RWPE1 (cell line): ENCODE measurements around the gene PDCD2.
A peak's percentile ranks its signal among the peaks of the same experiment; 100 is the strongest.

ENCODE experiments used
- CTCF ChIA-PET: fragments of 350-600 bp; sonication (Branson Sonifier 250); formaldehyde crosslinking; extraction: SDS; loops from one replicate; lab custom pipeline; 2021; lab: Yijun Ruan, JAX
- POLR2A ChIA-PET: fragments of 400-600 bp; formaldehyde crosslinking; extraction: SDS; loops from one replicate; lab custom pipeline; 2020; ENCODE audit warnings: antibody characterized with exemption; ENCODE audit not compliant: low non-redundant PET; lab: Yijun Ruan, JAX
- DNase-seq: peaks from one replicate; pipeline ENCODE4 v3.0.0; 2012; ENCODE audit warnings: low spot score
- H3K27ac ChIP-seq: fragments of 450-650 bp; 2 replicates; pipeline ENCODE4 v1.5.1; 2017
- TF ChIP-seq, protein P1 (sequence below): fragments of 450-650 bp; conservative IDR thresholded peaks from 2 replicates; pipeline ENCODE4 v1.5.1; 2017; ENCODE audit warnings: low read depth, mild to moderate bottlenecking

PDCD2 gene

DNA sequence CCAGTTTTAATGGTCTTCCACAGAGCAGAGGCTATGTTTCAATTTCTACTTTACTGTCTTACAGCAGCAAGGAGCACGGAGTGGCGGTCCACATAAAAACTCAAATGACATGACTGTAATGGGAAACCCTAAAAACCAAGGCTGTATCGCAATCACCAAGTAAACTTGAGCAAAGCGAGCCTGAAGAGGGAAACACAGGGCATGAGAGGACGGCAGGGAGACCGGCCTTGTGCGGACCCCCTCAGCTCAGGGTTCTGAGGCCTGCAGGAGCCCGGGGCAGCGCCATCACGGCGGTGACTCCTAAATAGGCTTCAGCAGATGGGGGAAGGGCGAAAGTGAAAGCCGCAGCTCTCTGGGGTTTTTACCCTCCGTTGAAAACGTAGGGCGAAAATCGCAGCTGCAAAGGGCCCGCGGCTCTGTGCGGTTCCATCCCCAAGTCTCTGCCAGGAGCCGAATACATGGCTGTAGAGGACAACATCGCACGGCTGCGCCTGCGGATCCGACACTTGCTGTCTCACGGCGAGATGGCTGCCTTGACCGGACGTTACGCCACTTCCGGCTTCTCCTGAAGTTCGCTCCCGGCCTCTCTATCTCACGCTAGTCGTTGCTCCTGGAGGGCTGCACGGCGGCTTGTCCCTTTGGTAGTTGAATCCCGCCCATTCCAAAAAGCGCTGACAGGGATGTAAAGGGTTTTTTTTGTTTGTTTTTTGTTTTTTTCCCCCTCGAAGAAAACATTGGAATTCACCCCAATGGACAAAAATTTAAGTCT lies 31.5 kb downstream of the PDCD2 start, which contains the start of gene PSMB1:
TSS of gene PSMB1 (minus strand) at position 543 of the 769 bp plus-strand sequence. CDS start at position 478, 65 bp downstream.
- POLR2A ChIA-PET: no interaction called here
- TF ChIP-seq, protein P1, sequence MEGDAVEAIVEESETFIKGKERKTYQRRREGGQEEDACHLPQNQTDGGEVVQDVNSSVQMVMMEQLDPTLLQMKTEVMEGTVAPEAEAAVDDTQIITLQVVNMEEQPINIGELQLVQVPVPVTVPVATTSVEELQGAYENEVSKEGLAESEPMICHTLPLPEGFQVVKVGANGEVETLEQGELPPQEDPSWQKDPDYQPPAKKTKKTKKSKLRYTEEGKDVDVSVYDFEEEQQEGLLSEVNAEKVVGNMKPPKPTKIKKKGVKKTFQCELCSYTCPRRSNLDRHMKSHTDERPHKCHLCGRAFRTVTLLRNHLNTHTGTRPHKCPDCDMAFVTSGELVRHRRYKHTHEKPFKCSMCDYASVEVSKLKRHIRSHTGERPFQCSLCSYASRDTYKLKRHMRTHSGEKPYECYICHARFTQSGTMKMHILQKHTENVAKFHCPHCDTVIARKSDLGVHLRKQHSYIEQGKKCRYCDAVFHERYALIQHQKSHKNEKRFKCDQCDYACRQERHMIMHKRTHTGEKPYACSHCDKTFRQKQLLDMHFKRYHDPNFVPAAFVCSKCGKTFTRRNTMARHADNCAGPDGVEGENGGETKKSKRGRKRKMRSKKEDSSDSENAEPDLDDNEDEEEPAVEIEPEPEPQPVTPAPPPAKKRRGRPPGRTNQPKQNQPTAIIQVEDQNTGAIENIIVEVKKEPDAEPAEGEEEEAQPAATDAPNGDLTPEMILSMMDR: no peak
- CTCF ChIA-PET: interaction anchor here (0.6 to 0.7 kb wide), 2 partner anchors 303 to 366 kb away, joined by 3 to 4 read pairs; no protein-coding TSS in a partner anchor
- DNase-seq: peak; percentile 77
- H3K27ac ChIP-seq: peak within 1 kb of the TSS; percentile 86

DNA sequence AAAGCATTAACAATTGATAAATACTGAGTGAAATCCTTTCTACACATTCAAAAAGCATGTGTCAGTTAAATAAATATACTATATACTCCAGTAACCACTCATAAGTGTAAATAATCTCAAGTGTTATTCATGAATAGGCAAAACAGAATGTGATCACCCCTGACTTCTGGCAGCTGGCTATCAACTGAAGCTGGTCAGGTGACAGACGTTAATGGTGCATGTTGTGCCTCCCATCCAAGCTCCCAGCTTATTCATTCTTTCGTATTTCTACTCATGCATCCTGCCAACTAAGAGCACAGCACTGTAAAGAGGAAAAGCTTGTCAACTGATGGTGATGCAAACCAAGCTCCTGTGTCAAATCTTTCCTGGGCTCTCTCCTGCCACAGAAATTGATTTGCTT lies 39.0 kb downstream of the PDCD2 start:
- DNase-seq: no peak
- POLR2A ChIA-PET: no interaction called here
- CTCF ChIA-PET: no interaction called here
- H3K27ac ChIP-seq: no peak overlapping the region
- TF ChIP-seq, protein P1: no peak

DNA sequence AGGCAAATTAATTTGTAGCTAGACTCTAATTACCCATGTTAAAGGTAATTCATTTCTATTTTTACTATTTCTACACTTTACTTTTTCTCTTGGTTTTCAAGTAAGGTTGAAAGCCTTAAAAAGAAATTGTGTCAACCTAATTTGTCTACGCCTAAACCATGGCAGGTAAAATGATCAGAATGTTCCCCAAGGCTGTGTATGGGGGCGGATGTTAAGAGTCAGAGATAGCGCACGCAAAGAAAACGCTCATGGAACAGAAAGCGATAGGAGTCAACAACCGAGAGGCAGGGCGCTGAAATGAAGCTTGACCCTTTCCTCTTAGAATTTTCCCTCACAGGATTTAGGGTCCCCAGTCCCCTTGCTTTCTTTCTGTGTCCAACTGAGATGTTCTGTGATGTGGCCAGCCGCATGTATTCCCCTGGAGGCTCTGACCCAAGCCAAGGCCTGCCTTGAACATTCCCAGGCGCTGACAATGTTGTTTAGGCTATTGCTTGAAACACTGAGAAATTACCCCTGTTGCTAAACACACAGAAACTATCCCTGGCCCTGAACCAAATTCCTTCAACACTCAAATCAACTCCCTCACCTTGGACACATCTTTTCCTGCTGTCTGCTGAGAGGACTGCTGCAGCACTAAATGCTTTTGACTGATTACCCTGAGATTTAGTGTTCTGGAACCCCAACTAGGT lies 42.3 kb downstream of the PDCD2 start:
- TF ChIP-seq, protein P1: no peak
- ChIA-PET POLR2A (no interaction called here), CTCF (no interaction called here)
- H3K27ac ChIP-seq: no peak overlapping the region
- no peak for DNase-seq

DNA sequence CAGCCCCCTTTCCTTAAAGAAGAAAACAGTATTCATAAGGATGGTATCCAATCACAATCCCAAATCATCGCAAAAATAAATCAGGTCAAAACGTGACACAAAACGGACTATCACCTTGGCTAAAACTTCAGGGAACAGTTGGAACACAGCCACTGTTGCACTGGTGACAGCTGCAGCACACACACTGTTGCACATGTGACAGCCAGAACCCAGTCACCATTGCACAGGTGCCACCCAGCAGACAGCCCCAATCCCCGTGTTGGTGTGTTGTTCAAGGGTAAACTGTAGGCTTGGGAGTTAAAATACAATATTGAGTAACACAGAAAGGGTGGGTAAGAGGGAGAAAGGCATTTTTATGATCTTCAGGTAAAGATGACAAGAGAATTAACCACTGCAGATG lies 47.1 kb downstream of the PDCD2 start:
- TF ChIP-seq, protein P1: no peak
- ChIA-PET CTCF (no interaction called here), POLR2A (no interaction called here)
- DNase-seq: no peak
- H3K27ac ChIP-seq: no peak overlapping the region

DNA sequence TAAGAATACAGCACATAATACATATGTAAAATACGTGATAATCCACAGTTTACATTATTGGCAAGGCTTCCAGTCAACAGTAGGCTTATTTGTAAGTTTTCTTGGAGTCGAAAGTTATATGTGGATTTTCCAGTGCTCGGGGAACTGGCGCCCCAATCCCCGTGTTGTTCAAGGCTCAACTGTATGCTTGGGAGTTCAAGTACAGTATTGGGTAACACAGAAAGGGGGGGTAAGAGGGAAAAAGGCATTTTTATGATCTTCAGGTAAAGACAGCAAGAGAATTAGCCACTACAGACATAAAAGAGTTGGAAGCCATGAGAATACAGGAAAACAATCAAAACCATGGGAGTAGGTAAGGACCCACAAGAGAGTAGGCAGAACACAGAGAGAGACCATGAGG lies 47.8 kb downstream of the PDCD2 start:
- POLR2A ChIA-PET: no interaction called here
- H3K27ac ChIP-seq: no peak overlapping the region
- CTCF ChIA-PET: no interaction called here
- DNase-seq: no peak
- TF ChIP-seq, protein P1: no peak

DNA sequence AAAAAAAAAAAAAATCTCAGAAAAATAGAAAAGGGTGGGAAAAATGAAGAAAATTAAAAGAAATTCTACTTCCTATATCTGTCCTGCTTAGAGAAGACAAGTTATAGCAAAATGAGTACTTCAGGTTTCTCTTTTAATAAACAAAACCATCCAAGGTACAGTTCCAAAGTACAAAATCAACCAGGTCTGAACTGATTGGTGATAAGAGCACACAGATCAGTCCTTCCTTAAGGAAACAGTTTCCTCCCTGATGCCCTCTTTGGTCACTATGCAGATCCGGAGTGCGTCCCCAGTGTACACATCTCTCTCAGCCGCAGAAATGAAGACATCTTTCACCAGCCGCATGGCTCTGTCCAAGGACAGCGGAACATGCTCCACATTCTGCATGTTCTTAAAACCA lies 49.4 kb downstream of the PDCD2 start:
- POLR2A ChIA-PET: no interaction called here
- CTCF ChIA-PET: no interaction called here
- no peak overlapping the region for H3K27ac ChIP-seq
- DNase-seq: no peak
- TF ChIP-seq, protein P1: no peak
